GM12892 (cell line): ENCODE data around the gene CD200R1.

Experiments used
- POLR2A ChIP-seq: IDR thresholded peaks from 2 replicates; pipeline ENCODE4 v1.6.1; 2011; ENCODE audit warnings: low read depth, low read length, control low read depth
- POLR2AphosphoS5 ChIP-seq: IDR thresholded peaks from 2 replicates; pipeline ENCODE4 v1.6.1; 2011; ENCODE audit warnings: low read depth, low read length, control low read depth

- TF ChIP-seq POLR2A: no peak
- no peak for TF ChIP-seq POLR2AphosphoS5
Measured at GRCh38 chr3:112973325-112974177, 1.4 kb downstream of the CD200R1 start.
